NB4 (cell line): ENCODE results near the gene PANX3.

Source experiments
- CTCF ChIP-seq: IDR thresholded peaks from one replicate; pipeline ENCODE4 v1.5.1; 2012; ENCODE audit warnings: low read depth, low read length
- POLR2A ChIP-seq: IDR thresholded peaks from 2 replicates; pipeline ENCODE4 v1.6.1; 2011; ENCODE audit warnings: mild to moderate bottlenecking; ENCODE audit not compliant: insufficient read length; ENCODE audit errors: extremely low read depth

GRCh38 chr11:124656774-124657630 lies 45.8 kb downstream of the PANX3 start:
- TF ChIP-seq POLR2A: no peak
- TF ChIP-seq CTCF: no peak
